ENCODE data around the gene ZNF205.

ZNF205 gene

DNA sequence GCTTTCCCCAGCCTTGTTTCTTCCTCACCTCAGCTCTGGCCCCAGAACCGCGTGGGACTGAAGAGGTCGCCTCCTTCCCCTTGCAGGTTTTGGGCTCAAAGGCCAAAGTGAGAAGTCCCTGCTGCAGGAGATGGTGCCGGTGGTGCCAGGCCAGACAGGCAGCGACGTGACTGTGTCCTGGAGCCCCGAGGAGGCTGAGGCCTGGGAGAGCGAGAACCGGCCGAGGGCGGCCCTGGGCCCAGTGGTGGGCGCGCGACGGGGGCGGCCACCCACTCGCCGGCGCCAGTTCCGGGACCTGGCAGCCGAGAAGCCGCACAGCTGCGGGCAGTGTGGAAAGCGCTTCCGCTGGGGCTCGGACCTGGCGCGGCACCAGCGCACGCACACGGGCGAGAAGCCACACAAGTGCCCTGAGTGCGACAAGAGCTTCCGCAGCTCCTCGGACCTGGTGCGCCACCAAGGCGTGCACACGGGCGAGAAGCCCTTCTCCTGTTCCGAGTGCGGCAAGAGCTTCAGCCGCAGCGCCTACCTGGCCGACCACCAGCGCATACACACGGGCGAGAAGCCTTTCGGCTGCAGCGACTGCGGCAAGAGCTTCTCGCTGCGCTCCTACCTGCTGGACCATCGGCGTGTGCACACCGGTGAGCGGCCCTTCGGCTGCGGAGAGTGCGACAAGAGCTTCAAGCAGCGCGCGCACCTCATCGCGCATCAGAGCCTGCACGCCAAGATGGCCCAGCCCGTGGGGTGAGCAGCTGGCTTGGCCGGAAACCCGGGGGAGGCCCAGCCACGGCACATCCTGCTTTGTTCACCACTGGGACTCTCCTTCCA is 28.4 kb downstream of the ZNF205 start:
- H3K36me3 Mint-ChIP-seq (ENCODE audit: low read depth): peaks cover 15% of the 10 kb centered on the region
- H3K27me3 Mint-ChIP-seq (ENCODE audit: low read depth): no peaks in the 10 kb centered on the region
- no peaks in the 10 kb centered on the region for H3K9me3 Mint-ChIP-seq
- H3K27ac Mint-ChIP-seq: no peak overlapping the region
- H3K4me3 Mint-ChIP-seq: no peak overlapping the region
- peaks cover 5% of the 10 kb centered on the region for H3K4me1 Mint-ChIP-seq (ENCODE audit: low read depth)
- no peak for DNase-seq (ENCODE audit: low spot score)

GRCh38 chr16:3141781-3142311 is 29.5 kb downstream of the ZNF205 start:
- Mint-ChIP-seq H3K4me1 (ENCODE audit: low read depth) (no peaks in the 10 kb centered on the region), H3K27ac (no peak overlapping the region), H3K4me3 (no peak overlapping the region), H3K27me3 (ENCODE audit: low read depth) (no peaks in the 10 kb centered on the region), H3K9me3 (no peaks in the 10 kb centered on the region), H3K36me3 (ENCODE audit: low read depth) (peaks cover 15% of the 10 kb centered on the region)
- no peak for DNase-seq (ENCODE audit: low spot score)

DNA sequence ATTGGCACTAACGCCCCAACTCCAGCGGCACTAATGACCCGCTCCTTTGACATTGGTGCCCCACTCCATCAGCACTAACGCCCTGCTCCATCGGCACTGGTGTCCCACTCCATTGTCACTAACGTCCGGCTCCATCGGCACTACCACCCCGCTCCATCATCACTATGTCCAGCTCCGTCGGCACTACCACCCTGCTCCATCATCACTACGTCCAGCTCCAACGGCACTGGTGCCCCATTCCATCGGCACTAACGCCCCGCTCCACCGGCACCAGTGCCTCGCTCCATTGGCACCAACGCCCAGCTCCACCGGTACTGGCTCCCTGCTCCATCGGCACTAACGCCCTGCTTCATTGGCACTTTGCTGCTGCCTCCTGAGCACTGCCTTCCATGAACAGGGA is 29.9 kb downstream of the ZNF205 start:
- peaks cover 15% of the 10 kb centered on the region for H3K36me3 Mint-ChIP-seq (ENCODE audit: low read depth)
- H3K27ac Mint-ChIP-seq: no peak overlapping the region
- H3K9me3 Mint-ChIP-seq: no peaks in the 10 kb centered on the region
- DNase-seq (ENCODE audit: low spot score): no peak
- no peaks in the 10 kb centered on the region for H3K4me1 Mint-ChIP-seq (ENCODE audit: low read depth)
- no peaks in the 10 kb centered on the region for H3K27me3 Mint-ChIP-seq (ENCODE audit: low read depth)
- H3K4me3 Mint-ChIP-seq: no peak overlapping the region

DNA sequence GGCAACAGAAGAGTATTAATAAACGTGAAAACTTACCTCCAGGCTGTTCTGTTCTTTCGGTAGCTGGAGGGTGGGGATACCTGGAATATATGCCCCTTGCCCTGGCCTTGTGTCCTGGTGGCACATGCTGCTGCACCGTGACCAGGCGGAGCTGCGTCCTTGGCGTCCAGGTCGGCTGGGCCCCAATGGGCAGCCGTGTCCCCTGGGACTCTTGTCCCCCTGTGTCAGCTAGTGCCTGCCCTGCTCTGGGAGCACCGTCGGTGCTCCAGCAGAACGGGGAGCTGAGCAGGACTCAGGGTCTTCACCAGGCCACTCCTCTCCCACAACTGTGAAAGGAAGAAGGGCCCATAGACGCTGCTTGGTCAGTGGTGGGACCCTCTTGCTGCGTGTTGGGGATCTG is 30.4 kb downstream of the ZNF205 start:
- Mint-ChIP-seq H3K9me3 (no peaks in the 10 kb centered on the region), H3K4me1 (ENCODE audit: low read depth) (no peaks in the 10 kb centered on the region), H3K36me3 (ENCODE audit: low read depth) (peaks cover 15% of the 10 kb centered on the region), H3K27ac (no peak overlapping the region), H3K4me3 (no peak overlapping the region), H3K27me3 (ENCODE audit: low read depth) (no peaks in the 10 kb centered on the region)
- DNase-seq (ENCODE audit: low spot score): no peak

GRCh38 chr16:3143189-3143588 is 30.8 kb downstream of the ZNF205 start:
- peaks cover 15% of the 10 kb centered on the region for H3K36me3 Mint-ChIP-seq (ENCODE audit: low read depth)
- no peaks in the 10 kb centered on the region for H3K9me3 Mint-ChIP-seq
- no peak overlapping the region for H3K27ac Mint-ChIP-seq
- no peak for DNase-seq (ENCODE audit: low spot score)
- H3K4me1 Mint-ChIP-seq (ENCODE audit: low read depth): no peaks in the 10 kb centered on the region
- no peaks in the 10 kb centered on the region for H3K27me3 Mint-ChIP-seq (ENCODE audit: low read depth)
- no peak overlapping the region for H3K4me3 Mint-ChIP-seq

DNA sequence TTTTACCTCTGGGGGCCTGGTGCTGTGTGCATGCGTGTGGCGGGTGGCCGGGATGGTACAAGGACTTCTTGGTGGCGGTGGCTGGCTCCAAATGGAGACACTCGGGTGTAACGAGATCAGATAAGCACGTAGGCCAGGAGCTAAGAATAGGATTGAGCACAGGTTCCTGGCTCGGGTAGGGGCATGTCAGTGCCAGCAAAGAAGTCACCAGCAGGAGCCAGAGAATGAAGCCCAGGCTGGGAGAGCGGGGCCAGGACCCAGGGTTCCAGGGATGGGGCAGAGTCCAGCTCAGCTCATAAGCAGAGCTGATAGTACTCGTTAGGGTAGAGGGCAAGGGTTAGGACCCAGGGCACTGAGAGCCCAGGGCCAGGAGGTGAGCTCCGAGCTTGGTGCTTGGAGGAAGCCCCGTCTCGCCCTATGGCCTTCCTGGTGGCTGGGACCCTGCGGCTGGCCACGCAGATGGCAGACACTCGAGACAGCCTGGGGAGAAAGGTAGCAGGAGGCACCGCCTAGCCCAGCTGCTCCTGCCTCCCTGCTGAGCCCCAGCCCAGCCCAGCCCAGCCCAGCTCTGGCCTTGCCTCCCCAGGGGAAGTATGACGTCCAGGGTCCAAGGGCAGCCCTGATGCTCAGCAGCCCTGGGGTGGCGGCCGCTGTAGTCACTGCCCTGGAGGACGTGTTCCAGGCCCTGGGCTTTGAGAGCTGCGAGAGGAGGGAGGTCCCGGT is 31.4 kb downstream of the ZNF205 start:
- H3K9me3 Mint-ChIP-seq: no peaks in the 10 kb centered on the region
- no peak overlapping the region for H3K27ac Mint-ChIP-seq
- H3K36me3 Mint-ChIP-seq (ENCODE audit: low read depth): peaks cover 15% of the 10 kb centered on the region
- H3K27me3 Mint-ChIP-seq (ENCODE audit: low read depth): no peaks in the 10 kb centered on the region
- no peaks in the 10 kb centered on the region for H3K4me1 Mint-ChIP-seq (ENCODE audit: low read depth)
- DNase-seq (ENCODE audit: low spot score): no peak
- no peak overlapping the region for H3K4me3 Mint-ChIP-seq

GRCh38 chr16:3144321-3144983 is 32.1 kb downstream of the ZNF205 start:
- Mint-ChIP-seq H3K4me3 (no peak overlapping the region), H3K27me3 (ENCODE audit: low read depth) (no peaks in the 10 kb centered on the region), H3K36me3 (ENCODE audit: low read depth) (peaks cover 12% of the 10 kb centered on the region), H3K27ac (no peak overlapping the region), H3K9me3 (no peaks in the 10 kb centered on the region), H3K4me1 (ENCODE audit: low read depth) (no peaks in the 10 kb centered on the region)
- no peak for DNase-seq (ENCODE audit: low spot score)

- Mint-ChIP-seq H3K27ac (no peak overlapping the region), H3K36me3 (ENCODE audit: low read depth) (peaks cover 12% of the 10 kb centered on the region), H3K27me3 (ENCODE audit: low read depth) (no peaks in the 10 kb centered on the region), H3K9me3 (no peaks in the 10 kb centered on the region), H3K4me1 (ENCODE audit: low read depth) (peaks cover 2% of the 10 kb centered on the region), H3K4me3 (no peak overlapping the region)
- DNase-seq (ENCODE audit: low spot score): no peak
These were observed 32.8 kb downstream of the ZNF205 start for GRCh38 chr16:3145151-3145550.

DNA sequence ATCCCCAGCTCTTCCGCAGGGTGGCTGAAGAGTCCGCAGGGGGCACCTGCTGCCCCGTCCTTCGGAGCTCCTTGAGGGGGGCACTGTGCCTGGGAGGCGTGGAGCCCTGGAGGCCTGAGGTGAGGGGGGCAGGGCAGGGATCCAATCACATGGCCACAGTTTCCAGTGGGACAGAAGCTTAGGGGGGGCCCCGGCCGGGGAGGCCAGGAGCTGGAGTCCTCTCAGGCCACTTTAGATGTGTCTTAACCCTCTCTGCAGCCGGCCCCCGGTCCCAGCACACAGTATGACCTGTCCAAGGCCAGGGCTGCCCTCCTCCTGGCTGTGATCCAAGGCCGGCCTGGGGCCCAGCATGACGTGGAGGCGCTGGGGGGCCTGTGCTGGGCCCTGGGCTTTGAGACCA is 33.3 kb downstream of the ZNF205 start:
- H3K27ac Mint-ChIP-seq: no peak overlapping the region
- no peak overlapping the region for H3K4me3 Mint-ChIP-seq
- H3K27me3 Mint-ChIP-seq (ENCODE audit: low read depth): peaks cover 2% of the 10 kb centered on the region
- H3K4me1 Mint-ChIP-seq (ENCODE audit: low read depth): peaks cover 4% of the 10 kb centered on the region
- H3K36me3 Mint-ChIP-seq (ENCODE audit: low read depth): peaks cover 12% of the 10 kb centered on the region
- no peaks in the 10 kb centered on the region for H3K9me3 Mint-ChIP-seq
- DNase-seq (ENCODE audit: low spot score): no peak

- Mint-ChIP-seq H3K36me3 (ENCODE audit: low read depth) (peaks cover 5% of the 10 kb centered on the region), H3K27ac (no peak overlapping the region), H3K27me3 (ENCODE audit: low read depth) (peaks cover 10% of the 10 kb centered on the region)
These were observed 34.8 kb downstream of the ZNF205 start for GRCh38 chr16:3147046-3147756.

GRCh38 chr16:3147757-3148104 is 35.3 kb downstream of the ZNF205 start:
- H3K4me1 Mint-ChIP-seq (ENCODE audit: low read depth): peaks cover 18% of the 10 kb centered on the region
- H3K27me3 Mint-ChIP-seq (ENCODE audit: low read depth): peaks cover 15% of the 10 kb centered on the region
- no peak overlapping the region for H3K27ac Mint-ChIP-seq
- no peak overlapping the region for H3K4me3 Mint-ChIP-seq
- no peaks in the 10 kb centered on the region for H3K36me3 Mint-ChIP-seq (ENCODE audit: low read depth)
- no peaks in the 10 kb centered on the region for H3K9me3 Mint-ChIP-seq
- DNase-seq (ENCODE audit: low spot score): no peak

More at GRCh38 chr16:3147046-3147756, 34.8 kb downstream of the ZNF205 start:
- H3K4me1 Mint-ChIP-seq (ENCODE audit: low read depth): peaks cover 13% of the 10 kb centered on the region
- no peak for DNase-seq (ENCODE audit: low spot score)
- H3K9me3 Mint-ChIP-seq: no peaks in the 10 kb centered on the region
- H3K4me3 Mint-ChIP-seq: no peak overlapping the region

DNA sequence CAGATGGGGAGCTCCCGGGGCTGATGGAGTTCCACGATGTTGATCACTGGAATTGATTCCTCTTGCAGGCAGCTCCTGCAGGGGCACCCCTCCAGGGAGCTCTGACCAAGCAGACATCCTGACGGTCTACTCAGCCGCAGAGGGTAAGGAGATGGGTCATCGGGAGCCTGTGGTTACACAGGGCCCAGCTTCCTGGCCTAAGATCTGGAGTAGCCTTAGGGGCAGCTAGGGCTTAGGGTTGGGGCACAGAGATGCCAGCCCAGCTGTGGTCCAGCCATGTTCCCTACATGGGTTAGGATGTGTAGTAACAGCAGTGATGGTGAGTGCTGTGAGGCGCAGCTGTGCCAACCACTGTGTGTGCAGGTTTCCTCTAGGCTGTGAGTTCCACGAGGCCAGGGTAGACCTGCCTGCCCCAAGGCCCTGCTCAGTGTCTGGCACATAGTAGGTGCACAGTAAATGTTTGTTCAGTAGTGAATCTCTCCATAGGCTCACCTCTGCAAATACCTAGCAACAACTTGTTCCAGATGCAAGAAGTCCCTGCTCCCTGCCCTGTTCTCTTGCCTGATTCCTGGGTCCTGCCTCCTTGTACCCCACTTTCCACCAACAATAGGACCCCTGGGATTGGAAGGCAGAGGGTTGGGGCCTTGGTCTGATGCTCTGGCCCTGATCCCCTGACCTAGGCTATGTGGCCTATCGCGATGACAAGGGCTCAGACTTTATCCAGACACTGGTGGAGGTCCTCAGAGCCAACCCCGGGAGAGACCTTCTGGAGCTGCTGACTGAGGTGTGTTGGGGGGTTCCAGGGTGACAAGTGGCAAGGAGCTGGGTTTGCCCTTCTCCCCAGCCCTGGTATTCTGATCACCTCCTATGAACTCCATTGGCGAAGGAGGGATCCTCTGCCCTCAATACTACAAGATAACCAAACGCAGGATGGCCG is 36.1 kb downstream of the ZNF205 start:
- H3K36me3 Mint-ChIP-seq (ENCODE audit: low read depth): no peaks in the 10 kb centered on the region
- peaks cover 17% of the 10 kb centered on the region for H3K27me3 Mint-ChIP-seq (ENCODE audit: low read depth)
- H3K4me1 Mint-ChIP-seq (ENCODE audit: low read depth): peaks cover 20% of the 10 kb centered on the region
- no peaks in the 10 kb centered on the region for H3K9me3 Mint-ChIP-seq
- no peak overlapping the region for H3K27ac Mint-ChIP-seq
- no peak for DNase-seq (ENCODE audit: low spot score)
- peak overlapping the region; percentile 68 for H3K4me3 Mint-ChIP-seq

GRCh38 chr16:3149193-3149530 is 36.8 kb downstream of the ZNF205 start:
- no peaks in the 10 kb centered on the region for H3K9me3 Mint-ChIP-seq
- no peaks in the 10 kb centered on the region for H3K36me3 Mint-ChIP-seq (ENCODE audit: low read depth)
- DNase-seq (ENCODE audit: low spot score): no peak
- H3K4me3 Mint-ChIP-seq: peak overlapping the region; percentile 68
- H3K4me1 Mint-ChIP-seq (ENCODE audit: low read depth): peaks cover 20% of the 10 kb centered on the region
- H3K27me3 Mint-ChIP-seq (ENCODE audit: low read depth): peaks cover 18% of the 10 kb centered on the region
- H3K27ac Mint-ChIP-seq: peak overlapping the region; percentile 36

All from T-helper 2 cell treated with Interferon-gamma antibody and Interleukin-4, amounts not matched to agents 5 μg/mL and 100 μg/mL, for 36 hours (primary cell).